Ascending aorta (tissue), 2 donors: Measurements from ENCODE around the gene GPR17. TPM values are rescaled to one million over a fixed set of nuclear protein-coding genes. Genes with fewer than 3 reads are reported as not detected.
A peak's percentile ranks its signal among the peaks of the same experiment; 100 is the strongest.

Experiments
- DNase-seq, 2 donors: peaks; one replicate each; pipeline ENCODE4 v3.0.0-alpha.2; 2019; ENCODE audit warnings: low spot score in 2 of 2
- H3K27ac ChIP-seq, 2 donors: fragments of 200-600 bp; sonication (generic); one replicate each; pipeline ENCODE4 v1.5.1; 2016 to 2017; ENCODE audit warnings: mild to moderate bottlenecking in 1 of 2
- H3K27me3 ChIP-seq: fragments of 200-600 bp; sonication (generic); one replicate; pipeline ENCODE4 v1.5.1; 2017
- H3K36me3 ChIP-seq, 2 donors: fragments of 200-600 bp; sonication (generic); one replicate each; pipeline ENCODE4 v1.5.1; 2016
- H3K4me1 ChIP-seq, 2 donors: fragments of 200-600 bp; sonication (generic); one replicate each; pipeline ENCODE4 v1.5.1; 2016 to 2017; ENCODE audit warnings: mild to moderate bottlenecking in 1 of 2
- H3K4me3 ChIP-seq, 2 donors: fragments of 200-600 bp; sonication (generic); one replicate each; pipeline ENCODE4 v1.5.1; 2016 to 2017; ENCODE audit warnings: mild to moderate bottlenecking in 1 of 2
- H3K9me3 ChIP-seq, 2 donors: fragments of 200-600 bp; sonication (generic); one replicate each; pipeline ENCODE4 v1.5.1; 2016
- CTCF ChIP-seq, 3 experiments: fragments of 200-600 bp in 2 of 3; fragments of 450-650 bp in 1 of 3; sonication (generic) in 2 of 3; IDR thresholded peaks; one replicate each; pipeline ENCODE4 v1.5.1; 2016 to 2019; ENCODE audit warnings: antibody characterized with exemption in 3 of 3, mild to moderate bottlenecking in 1 of 3, moderate library complexity in 1 of 3
- intact Hi-C: fragments of 100-400 bp; cut with DNase I; formaldehyde crosslinking; loops from one replicate; pipeline ENCODE4 v1.15.1; 2023
- total RNA-seq: library from RNA; depleted of rRNA; stranded (reverse); fragments of >200 nt; gene quantifications from one replicate; pipeline ENCODE4 v1.1.0, GENCODE V29; 2016

The GPR17 gene
- total RNA-seq, 1 donor from 2014 or later, result not detected

DNA sequence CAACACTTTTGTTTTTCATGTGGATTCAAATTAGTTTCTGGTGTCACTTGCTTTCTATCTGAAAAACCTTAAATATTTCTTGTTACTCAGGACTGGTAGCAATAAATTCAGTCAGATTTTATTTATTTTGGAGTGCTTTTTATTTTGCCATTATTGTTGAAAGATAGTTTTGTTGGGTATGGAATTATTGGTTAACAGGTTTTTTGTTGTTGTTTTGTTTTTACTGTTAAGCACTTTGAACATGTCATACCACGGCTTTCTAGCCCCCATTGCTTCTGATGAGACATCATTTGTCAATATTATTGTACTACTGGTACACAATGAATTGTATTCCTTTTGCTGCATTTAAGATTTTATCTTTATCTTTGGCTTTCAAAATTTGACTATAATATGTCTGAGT lies 42.5 kb downstream of the GPR17 start:
- TF ChIP-seq CTCF (IDR thresholded peaks at IDR 0.05), result no peak
- Histone ChIP-seq H3K4me3 (no peak overlapping the region), H3K4me1 (peaks cover 0 to 7% of the 10 kb centered on the region in 2 donors), H3K27ac (no peak overlapping the region), H3K36me3 (no peaks in the 10 kb centered on the region), H3K9me3 (peaks cover 0 to 4% of the 10 kb centered on the region in 2 donors), H3K27me3 (no peaks in the 10 kb centered on the region)
- DNase-seq, result no peak
- intact Hi-C loops, result no loop called here

- Histone ChIP-seq H3K36me3 (no peaks in the 10 kb centered on the region), H3K9me3 (peaks cover 0 to 4% of the 10 kb centered on the region in 2 donors), H3K4me1 (no peaks in the 10 kb centered on the region), H3K4me3 (no peak overlapping the region), H3K27ac (no peak overlapping the region), H3K27me3 (no peaks in the 10 kb centered on the region)
- intact Hi-C loops, result loop anchor here (10.0 kb wide), 1 partner anchor 276 kb away; the partner anchor contains the start of gene PROC
- TF ChIP-seq CTCF (IDR thresholded peaks at IDR 0.05), result no peak
- no peak for DNase-seq
Observed at GRCh38 chr2:127690696-127691095, 44.7 kb downstream of the GPR17 start.

DNA sequence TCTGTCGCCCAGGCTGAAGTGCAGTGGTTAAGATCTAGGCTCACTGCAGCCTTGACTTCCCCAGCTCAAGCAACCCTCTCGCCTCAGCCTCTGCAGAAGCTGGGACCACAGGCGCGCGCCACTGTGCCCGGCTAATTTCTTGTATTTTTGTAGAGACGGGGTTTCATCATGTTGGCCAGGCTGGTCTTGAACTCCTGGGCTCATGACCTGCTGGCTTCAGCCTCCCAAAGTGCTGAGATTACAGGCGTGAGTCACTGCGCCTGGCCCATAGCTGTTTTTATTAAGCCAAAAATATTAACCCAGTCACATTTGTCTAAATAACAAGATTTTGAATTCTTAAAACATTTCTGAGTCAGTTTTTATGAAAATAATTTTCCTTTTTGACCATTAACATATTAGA lies 49.0 kb downstream of the GPR17 start:
- Histone ChIP-seq H3K27me3 (no peaks in the 10 kb centered on the region), H3K27ac (peak overlapping the region; percentile 67 to 93), H3K36me3 (no peaks in the 10 kb centered on the region), H3K4me3 (peak overlapping the region in 1 of 2 donors; percentile 63), H3K9me3 (peaks cover 0 to 4% of the 10 kb centered on the region in 2 donors), H3K4me1 (peaks cover 0 to 3% of the 10 kb centered on the region in 2 donors)
- DNase-seq, result peak in 1 of 2 donors; percentile 82
- no peak for TF ChIP-seq CTCF (IDR thresholded peaks at IDR 0.05)
- intact Hi-C loops, result loop anchor here (1.0 to 10.0 kb wide), 3 partner anchors 20 to 280 kb away; partner anchors contain the start of genes LIMS2 and PROC

- peak overlapping the region; percentile 23 to 63 for H3K4me3 ChIP-seq
- DNase-seq, result peak in 1 of 2 donors; percentile 85
- intact Hi-C loops, result loop anchor here (1.0 to 10.0 kb wide), 3 partner anchors 20 to 281 kb away; partner anchors contain the start of genes LIMS2 and PROC
Observed at GRCh38 chr2:127695491-127696472, 49.8 kb downstream of the GPR17 start.

More at GRCh38 chr2:127695491-127696472, 49.8 kb downstream of the GPR17 start:
- Histone ChIP-seq H3K36me3 (no peaks in the 10 kb centered on the region), H3K4me1 (peaks cover 0 to 6% of the 10 kb centered on the region in 2 donors), H3K27ac (peak overlapping the region; percentile 67 to 93), H3K9me3 (peaks cover 0 to 2% of the 10 kb centered on the region in 2 donors), H3K27me3 (no peaks in the 10 kb centered on the region)
- peak; percentile 49 to 83 (median 66) for TF ChIP-seq CTCF (IDR thresholded peaks at IDR 0.05)
